Activated gamma-delta T cell treated with Interleukin-2 at 50 U/mL for 16 hours (primary cell): ENCODE measurements around the gene LYPD1.

Experiments
- DNase-seq: peaks from one replicate; pipeline ENCODE4 v3.0.0-alpha.2; 2020

The LYPD1 gene

GRCh38 chr2:132627536-132627935 is 42.5 kb downstream of the LYPD1 start:
- no peak for DNase-seq

GRCh38 chr2:132623096-132623839 is 46.7 kb downstream of the LYPD1 start:
- DNase-seq = no peak

GRCh38 chr2:132621131-132621875 is 48.7 kb downstream of the LYPD1 start:
- no peak for DNase-seq

- no peak for DNase-seq
These were observed 49.9 kb downstream of the LYPD1 start for GRCh38 chr2:132620115-132620514.

DNA sequence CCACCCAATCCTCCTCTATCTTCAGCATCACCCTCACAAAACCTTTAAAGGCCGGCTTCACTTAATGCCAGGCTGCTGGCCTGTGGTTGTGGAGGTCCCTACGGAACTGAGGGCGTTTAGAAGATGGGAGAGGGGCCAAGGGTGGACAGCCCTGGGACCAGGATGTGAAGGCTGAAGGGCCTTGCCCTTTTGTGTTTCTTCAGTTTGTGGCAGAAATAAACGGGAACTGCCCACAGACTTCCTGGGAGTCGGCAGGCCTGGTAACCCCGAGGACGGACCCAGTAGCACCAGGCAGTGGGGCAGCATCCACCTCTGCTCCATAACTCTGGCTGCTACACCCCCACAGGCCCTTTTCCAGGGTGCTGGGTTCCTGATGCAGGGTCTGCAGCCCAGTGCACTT is 51.3 kb downstream of the LYPD1 start:
- no peak for DNase-seq

- no peak for DNase-seq
These were observed 52.0 kb downstream of the LYPD1 start for GRCh38 chr2:132617989-132618388.

GRCh38 chr2:132615329-132616085 is 54.5 kb downstream of the LYPD1 start:
- no peak for DNase-seq

GRCh38 chr2:132611719-132612118 is 58.3 kb downstream of the LYPD1 start:
- DNase-seq = no peak

GRCh38 chr2:132609101-132609890 is 60.7 kb downstream of the LYPD1 start:
- no peak for DNase-seq

GRCh38 chr2:132608311-132608710 is 61.7 kb downstream of the LYPD1 start:
- no peak for DNase-seq

DNA sequence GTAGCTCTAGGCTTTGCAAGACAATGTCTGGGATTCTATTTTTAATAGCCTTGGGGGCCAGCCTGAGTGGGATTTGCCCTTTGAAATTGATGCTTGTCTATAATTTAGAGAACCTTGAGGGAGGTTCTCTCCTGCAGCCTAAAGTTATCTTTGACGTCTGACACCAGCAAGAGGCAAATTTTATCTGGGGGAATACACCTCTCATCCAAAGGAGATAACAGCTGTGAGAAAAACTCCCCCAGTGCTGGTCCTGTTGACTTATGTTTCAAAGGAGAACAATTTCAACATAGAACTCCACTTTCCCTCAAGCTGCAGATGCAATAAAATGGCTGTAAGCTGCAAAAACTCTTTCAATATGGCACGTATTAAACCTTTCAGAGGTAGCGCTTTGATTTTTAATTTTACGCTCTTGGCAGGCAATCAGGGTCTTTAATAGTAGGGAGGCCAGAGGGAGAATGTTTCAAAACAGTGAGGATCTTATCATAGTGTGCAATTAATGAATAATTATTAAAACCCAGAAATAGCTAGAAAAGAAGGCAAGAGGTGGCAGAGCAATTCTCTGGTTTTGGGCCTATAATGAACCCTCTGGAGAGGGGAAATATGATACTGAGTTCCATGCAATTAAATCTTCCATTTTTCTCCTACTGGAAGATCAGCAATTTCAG is 62.4 kb downstream of the LYPD1 start:
- no peak for DNase-seq

GRCh38 chr2:132606649-132607048 is 63.4 kb downstream of the LYPD1 start:
- DNase-seq = no peak

DNA sequence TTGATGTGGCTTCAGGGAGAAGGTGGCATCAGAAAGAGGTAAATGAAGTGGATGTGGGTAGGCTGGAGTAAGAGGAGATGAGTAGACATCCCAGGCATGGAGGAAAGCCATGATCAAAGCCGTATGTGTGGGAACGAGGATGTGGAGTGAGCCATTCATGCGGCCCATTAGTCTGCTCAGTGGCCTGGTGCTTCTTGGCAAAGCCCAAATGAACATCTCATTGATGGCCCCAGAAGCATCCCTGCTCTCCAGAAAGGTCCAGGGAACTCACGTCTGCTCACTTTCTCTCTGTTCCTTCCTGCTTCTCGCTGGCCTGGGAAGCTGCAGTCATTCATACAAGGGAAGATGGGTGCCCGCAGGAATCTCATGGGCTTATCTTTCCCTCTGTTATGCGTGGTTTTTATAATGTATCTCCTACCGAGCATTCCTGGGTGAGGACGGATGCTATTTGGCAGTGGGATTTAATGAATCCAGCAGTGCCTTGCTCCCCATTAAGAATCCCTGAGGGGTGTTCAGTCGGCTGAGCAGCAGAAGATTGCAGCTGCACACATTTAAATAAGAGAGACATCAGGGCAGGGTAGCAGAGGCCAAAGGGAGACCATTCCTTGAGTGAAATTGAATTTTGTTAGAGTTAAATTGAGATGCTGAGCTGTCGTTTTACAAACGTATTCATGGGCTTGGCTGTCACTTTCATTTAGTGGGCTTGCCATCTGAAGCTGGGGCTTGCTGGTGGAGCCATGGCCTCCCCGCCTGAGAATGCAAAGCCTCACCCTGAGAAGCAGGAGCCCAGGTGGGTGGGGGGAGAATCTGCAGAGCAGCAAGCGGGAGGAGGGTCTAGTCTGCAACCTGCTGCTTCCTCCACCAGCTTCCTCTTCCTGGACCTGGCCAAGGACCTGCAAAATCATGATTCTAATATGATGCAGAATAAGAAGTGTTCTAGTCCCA is 64.5 kb downstream of the LYPD1 start:
- no peak for DNase-seq

GRCh38 chr2:132604561-132604960 is 65.4 kb downstream of the LYPD1 start:
- DNase-seq = no peak

DNA sequence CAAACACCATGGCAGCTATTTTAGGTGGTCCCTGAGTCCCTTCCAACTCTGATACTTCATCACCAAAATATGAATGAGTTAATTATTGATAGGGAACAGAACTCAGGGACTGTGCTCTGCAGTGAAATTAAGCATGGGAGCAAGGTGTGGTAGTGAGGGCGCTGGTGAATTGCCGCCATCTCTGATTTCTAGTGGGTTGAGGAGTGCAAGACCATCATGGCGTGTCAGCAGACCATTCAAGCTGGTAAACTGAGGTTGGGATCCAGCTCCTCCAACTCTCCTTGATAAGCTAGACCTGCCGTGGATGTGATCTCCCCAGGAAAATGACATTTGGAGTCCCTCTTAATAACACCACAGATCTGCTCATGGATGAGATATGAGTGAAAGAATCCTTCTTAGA is 70.4 kb downstream of the LYPD1 start:
- no peak for DNase-seq

GRCh38 chr2:132598536-132598935 is 71.5 kb downstream of the LYPD1 start:
- no peak for DNase-seq

GRCh38 chr2:132597831-132598230 is 72.2 kb downstream of the LYPD1 start:
- DNase-seq = no peak

DNA sequence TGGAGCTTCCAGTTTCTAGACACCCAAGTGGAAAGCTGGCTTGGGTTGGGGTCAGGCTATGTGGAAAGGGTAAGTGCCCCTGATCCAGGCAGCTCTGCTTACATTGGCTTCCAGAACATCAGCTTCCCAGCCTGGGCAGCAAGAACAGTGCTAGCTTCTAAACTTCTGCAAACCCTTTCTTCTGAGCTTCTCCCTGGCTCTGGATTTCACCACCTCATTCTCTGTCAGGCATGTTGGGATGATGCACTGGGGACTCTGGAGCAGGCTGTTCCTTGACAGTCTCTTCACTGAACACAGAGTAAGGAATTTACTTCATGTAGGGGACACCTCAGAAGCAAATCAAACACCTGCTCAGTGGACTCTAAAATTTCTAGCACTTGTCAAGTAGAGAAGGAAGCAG is 72.8 kb downstream of the LYPD1 start:
- no peak for DNase-seq

- no peak for DNase-seq
These were observed 74.3 kb downstream of the LYPD1 start for GRCh38 chr2:132595693-132596092.

DNA sequence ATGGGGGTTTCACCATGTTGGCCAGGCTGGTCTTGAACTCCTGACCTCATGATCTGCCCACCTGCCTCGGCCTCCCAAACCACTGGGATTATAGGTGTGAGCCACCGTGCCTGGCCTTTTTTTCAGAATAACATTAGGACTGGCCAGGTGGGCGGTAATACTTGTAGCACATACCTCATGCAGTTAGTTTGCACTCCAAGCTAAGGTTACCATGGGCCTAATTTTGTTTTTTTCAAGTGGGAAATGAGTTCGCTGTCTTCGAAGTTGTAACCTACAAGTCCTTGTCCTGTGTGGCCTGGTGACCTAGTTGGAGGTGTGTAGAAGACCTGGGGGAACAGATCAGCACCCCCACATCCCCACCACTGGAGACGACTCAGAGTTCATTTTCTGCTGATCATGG is 74.8 kb downstream of the LYPD1 start:
- no peak for DNase-seq
